GM18861 (cell line): Measurements from ENCODE around the gene MYH9.

ENCODE experiments used
- ATAC-seq: cut with Tn5 transposase; IDR thresholded peaks from one replicate; pipeline ENCODE4 v1.9.1; 2021; ENCODE audit not compliant: unreplicated experiment

Gene MYH9

GRCh38 chr22:36234919-36235318 is 152.8 kb downstream of the MYH9 start:
- ATAC-seq: no peak

- ATAC-seq: no peak
Measured at GRCh38 chr22:36234213-36234612, 153.6 kb downstream of the MYH9 start.

- no peak for ATAC-seq
Measured at GRCh38 chr22:36233796-36234195, 154.0 kb downstream of the MYH9 start.

- no peak for ATAC-seq
Measured at GRCh38 chr22:36232715-36233401, 154.9 kb downstream of the MYH9 start.
